Skin epidermis (tissue), 12 donors: Measurements from ENCODE around the gene CCK.

ENCODE experiments used
- H3K27ac ChIP-seq, 21 experiments: fragments of 200-600 bp; sonication (generic) in 11 of 21; one replicate each; pipeline ENCODE4 v1.5.0; 2020; ENCODE audit warnings: mild to moderate bottlenecking in 3 of 21, inconsistent platforms in 2 of 21, moderate library complexity in 2 of 21
- H3K4me3 ChIP-seq, 7 experiments: fragments of 200-600 bp; sonication (generic) in 2 of 7; one replicate each; pipeline ENCODE4 v1.5.0; 2020; ENCODE audit warnings: inconsistent platforms in 2 of 7, mild to moderate bottlenecking in 2 of 7, moderate library complexity in 1 of 7

Gene CCK

GRCh38 chr3:42228796-42229195 is 37.2 kb downstream of the CCK start:
- H3K27ac ChIP-seq = no peak overlapping the region
- H3K4me3 ChIP-seq = no peak overlapping the region

GRCh38 chr3:42226470-42227425 is 39.2 kb downstream of the CCK start:
- Histone ChIP-seq H3K27ac (no peak overlapping the region), H3K4me3 (no peak overlapping the region)

GRCh38 chr3:42225486-42226363 is 40.3 kb downstream of the CCK start:
- Histone ChIP-seq H3K27ac (no peak overlapping the region), H3K4me3 (no peak overlapping the region)

- Histone ChIP-seq H3K4me3 (no peak overlapping the region), H3K27ac (no peak overlapping the region)
Measured at GRCh38 chr3:42224658-42225421, 41.1 kb downstream of the CCK start.

- Histone ChIP-seq H3K4me3 (no peak overlapping the region), H3K27ac (no peak overlapping the region)
Measured at GRCh38 chr3:42224178-42224577, 41.8 kb downstream of the CCK start.

GRCh38 chr3:42222942-42223693 is 42.9 kb downstream of the CCK start:
- Histone ChIP-seq H3K27ac (no peak overlapping the region), H3K4me3 (no peak overlapping the region)

- H3K27ac ChIP-seq = peak overlapping the region in 1 of 21 experiments; percentile 12
Measured at GRCh38 chr3:42220436-42221121, 45.4 kb downstream of the CCK start.

GRCh38 chr3:42216931-42217333 is 49.1 kb downstream of the CCK start:
- Histone ChIP-seq H3K4me3 (no peak overlapping the region), H3K27ac (peak overlapping the region in 1 of 21 experiments; percentile 21)

More at GRCh38 chr3:42220436-42221121, 45.4 kb downstream of the CCK start:
- H3K4me3 ChIP-seq = no peak overlapping the region

- H3K4me3 ChIP-seq = no peak overlapping the region
- no peak overlapping the region for H3K27ac ChIP-seq
Measured at GRCh38 chr3:42216302-42216701, 49.7 kb downstream of the CCK start.

GRCh38 chr3:42214565-42215283 is 51.3 kb downstream of the CCK start:
- H3K27ac ChIP-seq = peak overlapping the region in 1 of 21 experiments; percentile 0
- H3K4me3 ChIP-seq = no peak overlapping the region

GRCh38 chr3:42214064-42214463 is 51.9 kb downstream of the CCK start:
- H3K4me3 ChIP-seq = no peak overlapping the region
- no peak overlapping the region for H3K27ac ChIP-seq

GRCh38 chr3:42213417-42213816 is 52.6 kb downstream of the CCK start:
- Histone ChIP-seq H3K27ac (no peak overlapping the region), H3K4me3 (no peak overlapping the region)

- Histone ChIP-seq H3K4me3 (no peak overlapping the region), H3K27ac (no peak overlapping the region)
Measured at GRCh38 chr3:42210726-42211125, 55.3 kb downstream of the CCK start.

GRCh38 chr3:42209917-42210316 is 56.1 kb downstream of the CCK start:
- no peak overlapping the region for H3K4me3 ChIP-seq

More at GRCh38 chr3:42209917-42210316, 56.1 kb downstream of the CCK start:
- no peak overlapping the region for H3K27ac ChIP-seq
